Stimulated activated naive CD4-positive, alpha-beta T cell treated with Interleukin-2 at 50 U/mL for 16 hours (primary cell): ENCODE results near the gene TRAF2.
"Not testable (repeated sequence)": the region's sequence is repeated elsewhere in the genome, so short reads cannot be mapped to it uniquely, and the experiment has no call there.

ENCODE experiments used
- DNase-seq: peaks from one replicate; lab custom pipeline; 2025; lab: John Stamatoyannopoulos, UW

TRAF2 gene

GRCh38 chr9:136885950-136886578 is at the start of gene TRAF2:
Gene TRAF2, plus strand, starts transcription at chr9:136886516. Its CDS starts 12,225 bp downstream, at chr9:136898741.
- DNase-seq, result peak; percentile 98

- no peak for DNase-seq
These were observed 49.0 kb upstream of the TRAF2 start for GRCh38 chr9:136837146-136837855.

- not testable (repeated sequence) for DNase-seq
These were observed 48.4 kb upstream of the TRAF2 start for GRCh38 chr9:136837856-136838277.

GRCh38 chr9:136838314-136839228 is 47.7 kb upstream of the TRAF2 start:
- no peak for DNase-seq

- no peak for DNase-seq
These were observed 46.8 kb upstream of the TRAF2 start for GRCh38 chr9:136839229-136840139.

DNA sequence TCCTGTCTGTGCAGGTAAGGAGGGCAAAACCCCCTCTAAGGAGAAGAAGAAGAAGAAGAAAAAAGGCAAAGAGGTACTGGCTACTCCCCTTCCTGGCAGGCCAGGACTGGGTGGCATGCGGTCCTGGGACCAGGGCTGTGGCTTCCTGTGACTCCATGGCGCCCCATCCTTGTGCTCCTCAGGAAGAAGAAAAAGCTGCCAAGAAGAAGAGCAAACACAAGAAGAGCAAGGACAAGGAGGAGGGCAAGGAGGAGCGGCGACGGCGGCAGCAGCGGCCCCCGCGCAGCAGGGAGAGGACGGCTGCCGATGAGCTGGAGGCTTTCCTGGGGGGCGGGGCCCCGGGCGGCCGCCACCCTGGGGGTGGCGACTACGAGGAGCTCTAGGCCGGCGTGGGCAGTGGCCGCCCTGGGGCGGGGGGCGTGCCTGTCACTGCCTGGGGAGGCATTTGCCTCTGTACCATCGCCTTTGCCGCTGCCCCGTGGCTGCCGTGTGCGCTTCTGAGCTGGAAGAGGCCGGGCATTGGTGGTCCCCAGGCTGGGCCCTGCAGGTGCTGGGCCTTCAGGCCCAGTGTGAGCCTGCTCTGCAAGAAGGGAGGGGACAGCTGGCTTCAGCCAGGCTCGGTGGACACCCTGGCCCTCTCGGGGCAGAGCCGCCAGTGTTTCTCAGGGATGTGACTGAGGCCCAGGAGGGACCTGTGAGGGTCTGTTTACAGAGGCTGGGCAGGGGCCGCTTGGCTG is 46.0 kb upstream of the TRAF2 start:
- no peak for DNase-seq

GRCh38 chr9:136840877-136841645 is 45.3 kb upstream of the TRAF2 start:
- DNase-seq, result no peak

- DNase-seq, result not testable (repeated sequence)
These were observed 44.5 kb upstream of the TRAF2 start for GRCh38 chr9:136841646-136842379.

- DNase-seq, result peak; percentile 76
These were observed 43.9 kb upstream of the TRAF2 start, which contains the start of gene AJM1 for GRCh38 chr9:136842380-136842948. Gene AJM1, plus strand, starts transcription at chr9:136842478. Its CDS starts 1,937 bp downstream, at chr9:136844415.

DNA sequence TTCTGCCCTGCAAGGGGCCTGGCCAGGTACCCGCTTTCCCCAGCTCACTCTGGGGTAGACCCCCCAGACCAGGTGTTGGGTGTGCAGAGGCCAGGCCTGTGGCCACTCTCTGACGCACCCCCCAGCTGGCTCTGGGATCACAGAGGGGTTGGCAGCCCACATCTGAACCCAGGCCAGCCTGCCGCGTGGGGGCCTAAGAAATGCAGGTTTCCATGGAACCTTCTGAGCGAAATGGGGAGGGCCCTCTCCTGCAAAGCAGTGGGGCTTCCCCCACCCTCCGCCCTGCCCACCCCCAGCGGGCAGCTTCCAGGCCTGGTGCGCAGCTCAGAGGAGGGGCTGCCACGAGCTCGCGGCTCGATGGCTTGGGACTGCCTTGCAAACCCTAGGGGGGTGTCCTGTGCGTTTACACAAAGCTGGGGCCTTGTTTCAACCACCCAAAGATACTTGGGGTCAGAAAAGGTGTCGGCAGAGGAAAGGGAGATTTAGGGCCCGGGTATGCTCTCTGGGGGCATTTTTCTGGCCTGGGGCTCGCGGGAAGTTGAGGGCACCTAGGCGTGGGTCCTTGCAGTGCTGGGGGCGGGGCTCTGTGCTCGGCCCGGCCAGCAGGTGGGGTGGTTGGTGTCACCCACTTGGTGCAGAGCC is 43.0 kb upstream of the TRAF2 start:
- DNase-seq, result not testable (repeated sequence)

GRCh38 chr9:136843801-136844740 is 42.2 kb upstream of the TRAF2 start:
- DNase-seq, result peak; percentile 34

DNA sequence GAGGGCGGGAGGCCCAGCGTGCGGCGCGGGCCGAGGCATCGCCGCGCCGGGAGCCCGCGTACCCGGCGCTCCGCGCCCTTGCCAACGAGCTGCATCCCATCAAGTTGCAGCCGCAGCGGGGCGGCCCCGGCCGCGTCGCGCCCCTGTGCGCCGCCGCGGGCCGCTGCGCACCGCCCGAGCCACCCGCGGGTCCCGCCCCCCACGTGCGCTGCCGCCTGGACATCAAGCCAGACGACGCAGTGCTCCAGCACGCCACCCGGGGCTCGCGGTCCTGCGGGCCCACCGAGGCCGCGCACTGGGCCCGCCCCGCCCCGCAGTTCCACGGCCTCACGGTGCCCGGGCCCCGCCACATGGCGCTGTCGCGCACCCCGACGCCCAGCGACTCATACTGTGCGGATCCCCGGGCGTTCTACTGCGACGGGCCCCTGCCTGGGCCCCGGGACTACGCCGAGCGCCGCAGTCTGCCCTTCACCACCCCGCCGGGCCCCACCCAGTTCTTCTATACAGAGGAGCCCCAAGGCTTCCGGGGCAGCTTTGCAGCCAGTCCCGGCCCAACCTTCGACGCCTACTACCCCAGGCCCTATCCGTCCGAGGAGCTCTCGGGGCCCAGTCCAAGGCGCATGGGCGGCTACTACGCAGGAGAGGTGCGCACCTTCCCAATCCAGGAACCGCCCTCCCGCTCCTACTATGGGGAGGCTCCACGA is 41.4 kb upstream of the TRAF2 start:
- no peak for DNase-seq

GRCh38 chr9:136845465-136846260 is 40.7 kb upstream of the TRAF2 start:
- DNase-seq, result no peak

DNA sequence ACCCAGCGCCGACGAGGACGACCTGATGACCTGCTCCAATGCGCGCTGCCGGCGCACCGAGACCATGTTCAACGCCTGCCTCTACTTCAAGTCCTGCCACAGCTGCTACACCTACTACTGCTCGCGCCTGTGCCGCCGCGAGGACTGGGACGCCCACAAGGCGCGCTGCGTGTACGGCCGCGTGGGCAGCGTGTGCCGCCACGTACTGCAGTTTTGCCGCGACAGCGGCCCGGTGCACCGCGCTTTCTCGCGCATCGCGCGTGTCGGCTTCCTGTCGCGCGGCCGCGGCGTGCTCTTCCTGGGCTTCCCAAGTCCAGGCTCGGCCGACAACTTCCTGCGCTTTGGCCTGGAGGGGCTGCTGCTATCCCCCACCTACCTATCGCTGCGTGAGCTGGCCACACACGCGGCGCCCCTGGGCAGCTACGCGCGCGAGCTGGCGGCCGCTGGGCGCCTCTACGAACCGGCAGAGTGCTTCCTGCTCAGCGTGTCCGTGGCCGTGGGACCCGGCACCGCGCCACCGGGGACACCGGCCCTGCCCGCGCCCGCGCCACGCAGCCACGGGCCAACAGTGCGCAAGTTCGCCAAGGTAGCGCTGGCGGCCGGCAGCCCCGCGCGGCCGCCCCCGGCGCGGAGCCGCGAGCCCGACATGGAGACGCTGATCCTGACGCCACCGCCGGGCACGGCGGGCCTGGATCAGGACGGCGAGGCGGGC is 39.8 kb upstream of the TRAF2 start:
- no peak for DNase-seq
